Coronary artery (tissue), 2 donors: ENCODE measurements around the gene ADGRL3.
"Not testable (repeated sequence)": the region's sequence is repeated elsewhere in the genome, so short reads cannot be mapped to it uniquely, and the experiment has no call there.

Source experiments
- DNase-seq: peaks from one replicate; pipeline ENCODE4 v3.0.0-alpha.2; 2017; ENCODE audit warnings: low spot score
- H3K27ac ChIP-seq, 2 donors: fragments of 200-600 bp; sonication (generic); one replicate each; pipeline ENCODE4 v1.5.1; 2016 to 2019
- H3K4me3 ChIP-seq: fragments of 200-600 bp; sonication (generic); 2 replicates; pipeline ENCODE4 v1.5.1; 2016; ENCODE audit warnings: mild to moderate bottlenecking, moderate library complexity
- TF ChIP-seq, protein P1 (sequence below): fragments of 200-600 bp; sonication (generic); IDR thresholded peaks from one replicate; pipeline ENCODE4 v1.5.1; 2019; ENCODE audit warnings: antibody characterized with exemption

Gene ADGRL3

DNA sequence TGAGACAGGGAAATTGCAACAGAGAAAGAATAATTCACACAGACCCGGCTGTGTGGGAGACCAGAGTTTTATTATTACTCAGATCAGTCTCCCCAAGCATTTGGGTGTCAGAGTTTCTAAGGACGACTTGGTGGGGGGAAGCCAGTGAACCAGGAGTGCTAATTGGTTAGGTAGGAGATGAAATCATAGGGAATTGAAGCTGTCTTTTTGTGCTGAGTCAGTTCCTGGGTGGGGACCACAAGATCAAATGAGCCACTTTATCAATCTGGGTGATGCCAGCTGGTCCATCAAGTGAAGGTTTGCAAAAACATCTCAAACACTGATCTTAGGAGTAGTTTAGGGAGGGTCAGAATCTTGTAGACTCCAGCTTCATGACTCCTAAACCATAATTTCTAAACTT, 560.7 kb downstream of the ADGRL3 start:
- H3K4me3 ChIP-seq, result no peak overlapping the region
- no peak overlapping the region for H3K27ac ChIP-seq
- TF ChIP-seq, protein P1, sequence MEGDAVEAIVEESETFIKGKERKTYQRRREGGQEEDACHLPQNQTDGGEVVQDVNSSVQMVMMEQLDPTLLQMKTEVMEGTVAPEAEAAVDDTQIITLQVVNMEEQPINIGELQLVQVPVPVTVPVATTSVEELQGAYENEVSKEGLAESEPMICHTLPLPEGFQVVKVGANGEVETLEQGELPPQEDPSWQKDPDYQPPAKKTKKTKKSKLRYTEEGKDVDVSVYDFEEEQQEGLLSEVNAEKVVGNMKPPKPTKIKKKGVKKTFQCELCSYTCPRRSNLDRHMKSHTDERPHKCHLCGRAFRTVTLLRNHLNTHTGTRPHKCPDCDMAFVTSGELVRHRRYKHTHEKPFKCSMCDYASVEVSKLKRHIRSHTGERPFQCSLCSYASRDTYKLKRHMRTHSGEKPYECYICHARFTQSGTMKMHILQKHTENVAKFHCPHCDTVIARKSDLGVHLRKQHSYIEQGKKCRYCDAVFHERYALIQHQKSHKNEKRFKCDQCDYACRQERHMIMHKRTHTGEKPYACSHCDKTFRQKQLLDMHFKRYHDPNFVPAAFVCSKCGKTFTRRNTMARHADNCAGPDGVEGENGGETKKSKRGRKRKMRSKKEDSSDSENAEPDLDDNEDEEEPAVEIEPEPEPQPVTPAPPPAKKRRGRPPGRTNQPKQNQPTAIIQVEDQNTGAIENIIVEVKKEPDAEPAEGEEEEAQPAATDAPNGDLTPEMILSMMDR, result no peak
- DNase-seq, result no peak

- TF ChIP-seq, protein P1, result no peak
- H3K27ac ChIP-seq, result no peak overlapping the region
- DNase-seq, result no peak
- no peak overlapping the region for H3K4me3 ChIP-seq
Observed at GRCh38 chr4:61762722-61763627, 562.8 kb downstream of the ADGRL3 start.

GRCh38 chr4:61763682-61764081, 563.6 kb downstream of the ADGRL3 start:
- TF ChIP-seq, protein P1, result no peak
- no peak for DNase-seq
- H3K27ac ChIP-seq, result no peak overlapping the region
- no peak overlapping the region for H3K4me3 ChIP-seq

- H3K27ac ChIP-seq, DNase-seq, H3K4me3 ChIP-seq: not testable (repeated sequence)
Observed at GRCh38 chr4:61764090-61764489, 564.0 kb downstream of the ADGRL3 start.

GRCh38 chr4:61769444-61770167, 569.5 kb downstream of the ADGRL3 start:
- not testable (repeated sequence) for DNase-seq, H3K27ac ChIP-seq, H3K4me3 ChIP-seq

- TF ChIP-seq, protein P1, result no peak
- no peak overlapping the region for H3K27ac ChIP-seq
- no peak overlapping the region for H3K4me3 ChIP-seq
- DNase-seq, result no peak
Observed at GRCh38 chr4:61770456-61770855, 570.3 kb downstream of the ADGRL3 start.

DNA sequence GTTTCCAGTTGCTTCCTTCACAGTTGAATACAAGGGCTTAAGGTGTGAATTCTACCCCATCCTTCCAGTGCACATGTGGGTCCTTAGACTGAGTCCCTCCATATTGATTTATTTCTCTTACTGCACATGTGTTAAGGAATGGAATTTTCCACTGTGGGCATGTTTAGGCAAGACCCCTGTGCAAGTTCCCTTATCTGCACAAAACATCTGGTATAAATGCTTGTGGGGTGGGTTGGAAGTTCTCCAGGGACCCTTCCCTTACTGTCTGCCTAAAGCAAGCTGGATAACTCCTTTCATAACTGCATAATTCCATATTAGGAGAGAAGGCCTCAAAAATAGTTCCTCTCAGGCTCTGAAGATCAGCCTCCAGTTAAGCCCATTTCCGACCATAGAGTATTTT, 570.9 kb downstream of the ADGRL3 start:
- Histone ChIP-seq H3K27ac (no peak overlapping the region), H3K4me3 (no peak overlapping the region)
- TF ChIP-seq, protein P1, result no peak
- DNase-seq, result no peak

GRCh38 chr4:61772126-61772525, 572.0 kb downstream of the ADGRL3 start:
- no peak for DNase-seq
- H3K4me3 ChIP-seq, result no peak overlapping the region
- TF ChIP-seq, protein P1, result no peak
- no peak overlapping the region for H3K27ac ChIP-seq
